B cell (primary cell): ENCODE measurements around the gene ZNF574. TPM values are rescaled to one million over a fixed set of nuclear protein-coding genes. Genes with fewer than 3 reads are reported as not detected.

ENCODE experiments used
- ATAC-seq: fragments of 200-7000 bp; cut with Tn5 transposase; one replicate; pipeline ENCODE4 v1.10.0; 2021; ENCODE audit warnings: low read depth, mild to moderate bottlenecking, moderate number of reproducible peaks, moderate library complexity
- CTCF ChIA-PET: fragments of 350-600 bp; sonication (Branson Sonifier 250); formaldehyde crosslinking; loops from one replicate; lab custom pipeline; 2021; ENCODE audit warnings: antibody characterized with exemption, inconsistent platforms; lab: Charles Lee
- POLR2A ChIA-PET: fragments of 350-600 bp; sonication (Branson Sonifier 250); formaldehyde crosslinking; loops from one replicate; lab custom pipeline; 2021; ENCODE audit warnings: antibody characterized with exemption; lab: Charles Lee
- DNase-seq: peaks from one replicate; pipeline ENCODE4 v3.0.0; 2013
- H2AFZ ChIP-seq: 2 replicates; pipeline ENCODE4 v1.6.1; 2012; ENCODE audit warnings: mild to moderate bottlenecking, low read depth, low read length; ENCODE audit not compliant: insufficient read depth, poor library complexity, severe bottlenecking
- H3K27ac ChIP-seq, 2 donors: 1 replicate in 1 of 2; 2 replicates in 1 of 2; pipeline ENCODE4 v1.5.1; 2012 to 2013; ENCODE audit warnings: low read length in 2 of 2, mild to moderate bottlenecking in 2 of 2, moderate library complexity in 1 of 2
- H3K27me3 ChIP-seq, 4 experiments: fragments of 200-600 bp in 1 of 4; sonication (generic) in 1 of 4; replicated peaks in 1 of 4; 1 replicate in 2 of 4; 2 replicates in 2 of 4; pipeline versions ENCODE4 v1.6.1 to v1.7.0; 2013 to 2016; ENCODE audit warnings: low read length in 3 of 4, mild to moderate bottlenecking in 2 of 4, mixed read lengths in 1 of 4, moderate library complexity in 1 of 4; ENCODE audit not compliant: insufficient read depth in 4 of 4, control insufficient read depth in 3 of 4; ENCODE audit errors: control extremely low read depth in 1 of 4
- H3K36me3 ChIP-seq, 2 experiments: replicated peaks in 1 of 2; 1 replicate in 1 of 2; 2 replicates in 1 of 2; pipeline versions ENCODE4 v1.6.1 to v1.7.1; 2013; ENCODE audit warnings: low read length in 1 of 2; ENCODE audit not compliant: insufficient read depth in 2 of 2, control insufficient read depth in 1 of 2; ENCODE audit errors: control extremely low read depth in 1 of 2, extremely low read depth in 1 of 2
- H3K4me1 ChIP-seq, 2 donors: fragments of 200-600 bp in 1 of 2; sonication (generic) in 1 of 2; 1 replicate in 1 of 2; 2 replicates in 1 of 2; pipeline versions ENCODE4 v1.5.1 to v1.6.1; 2013 to 2017; ENCODE audit warnings: low read length in 2 of 2; ENCODE audit not compliant: control insufficient read depth in 2 of 2, insufficient read depth in 2 of 2
- H3K4me2 ChIP-seq: replicated peaks from 2 replicates; pipeline ENCODE3; 2012; ENCODE audit warnings: mild to moderate bottlenecking, low read depth, low read length; ENCODE audit not compliant: poor library complexity, severe bottlenecking
- H3K4me3 ChIP-seq, 5 experiments: fragments of 200-600 bp in 1 of 5; sonication (generic) in 1 of 5; 1 replicate in 3 of 5; 2 replicates in 2 of 5; pipeline versions ENCODE4 v1.5.1 to v1.7.0; 2011 to 2016; ENCODE audit warnings: low read length in 4 of 5, mild to moderate bottlenecking in 4 of 5, low read depth in 2 of 5, control low read depth in 1 of 5, moderate library complexity in 1 of 5; ENCODE audit not compliant: insufficient read depth in 1 of 5; ENCODE audit errors: control extremely low read depth in 1 of 5, extremely low read depth in 1 of 5
- H3K79me2 ChIP-seq: fragments of 200-600 bp; sonication (generic); one replicate; pipeline ENCODE4 v1.6.0; 2016; ENCODE audit warnings: low read length; ENCODE audit not compliant: control insufficient read depth, insufficient read depth
- H3K9ac ChIP-seq: fragments of 200-600 bp; sonication (generic); 2 replicates; pipeline ENCODE4 v1.6.1; 2017; ENCODE audit warnings: mild to moderate bottlenecking, low read length, moderate library complexity
- H3K9me3 ChIP-seq, 3 donors: one replicate each; pipeline versions ENCODE4 v1.6.1 to v1.7.1; 2013; ENCODE audit warnings: low read length in 2 of 3; ENCODE audit not compliant: control insufficient read depth in 2 of 3, insufficient read depth in 1 of 3; ENCODE audit errors: control extremely low read depth in 1 of 3
- H4K20me1 ChIP-seq: 2 replicates; pipeline ENCODE4 v1.6.0; 2012; ENCODE audit warnings: mild to moderate bottlenecking, low read length; ENCODE audit not compliant: insufficient read depth, control insufficient read depth, poor library complexity, severe bottlenecking
- H3K27ac Mint-ChIP-seq: one replicate; pipeline ENCODE4 v1.8.0; 2021; ENCODE audit warnings: mixed read lengths
- H3K27me3 Mint-ChIP-seq: one replicate; pipeline ENCODE4 v1.8.0; 2021; ENCODE audit warnings: mixed read lengths
- H3K4me1 Mint-ChIP-seq: one replicate; pipeline ENCODE4 v1.8.0; 2021; ENCODE audit warnings: mixed read lengths
- H3K4me3 Mint-ChIP-seq: one replicate; pipeline ENCODE4 v1.8.0; 2021; ENCODE audit warnings: mixed read lengths
- H3K9me3 Mint-ChIP-seq: one replicate; pipeline ENCODE4 v1.8.0; 2022; ENCODE audit warnings: mixed read lengths; ENCODE audit not compliant: insufficient read depth
- EZH2 ChIP-seq: IDR thresholded peaks from 2 replicates; pipeline ENCODE4 v1.6.1; 2012; ENCODE audit warnings: borderline replicate concordance, low read depth, mild to moderate bottlenecking, moderate library complexity, low read length; ENCODE audit not compliant: insufficient read depth, poor library complexity, severe bottlenecking
- WGBS: methylation state at CpG from one replicate; pipeline ENCODE4 v1.1.5; 2013; ENCODE audit warnings: missing lambda C conversion rate; ENCODE audit not compliant: insufficient coverage; 5-methylcytosine and 5-hydroxymethylcytosine counted together
- intact Hi-C: fragments of 100-400 bp; cut with micrococcal nuclease; formaldehyde crosslinking; loops from one replicate; pipeline ENCODE4 v1.10.0; 2022
- polyA plus RNA-seq: library from polyadenylated mRNA; depleted of rRNA; stranded (reverse); fragments of >200 nt; gene quantifications from 2 replicates; pipeline ENCODE4 v1.2.3, GENCODE V29; 2012
- total RNA-seq, 2 donors: library from RNA; stranded (reverse); fragments of 120-200 nt in 1 of 2; gene quantifications; 1 replicate in 1 of 2; 2 replicates in 1 of 2; pipeline versions ENCODE4 v1.2.3 to v1.2.4, GENCODE V29; 2013 to 2022
- TF ChIP-seq, protein P1 (sequence below): fragments of 200-600 bp; IDR thresholded peaks from one replicate; pipeline ENCODE4 v1.8.0; 2022; ENCODE audit warnings: antibody characterized with exemption, mild to moderate bottlenecking

ZNF574 gene
- total and polyA plus RNA-seq, 2 donors (not counting 1 experiment from before 2014, with no cell fraction given) = 27.4 to 29.1 TPM

DNA sequence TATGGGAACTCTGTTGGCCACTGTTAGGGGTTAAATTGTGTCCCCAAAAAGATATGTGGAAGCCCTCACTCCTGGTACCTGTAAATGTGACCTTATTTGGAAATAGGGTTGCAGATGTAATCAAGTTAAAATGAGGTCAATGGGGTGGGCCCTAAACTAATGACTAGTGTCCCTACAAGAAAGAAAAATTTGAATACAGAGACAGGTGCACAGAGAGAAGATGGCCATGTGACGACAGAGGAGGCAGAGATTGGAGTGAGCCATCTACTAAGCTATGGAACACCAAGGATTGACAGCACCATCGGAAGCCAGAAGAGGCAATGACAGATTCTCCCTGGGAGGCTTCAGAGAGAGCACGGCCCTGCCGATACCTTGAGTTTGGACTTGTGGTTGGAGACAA, 39.7 kb downstream of the ZNF574 start:
- Histone ChIP-seq H3K36me3 (peaks cover 0 to 65% of the 10 kb centered on the region in 2 experiments), H3K4me1 (peaks cover 79 to 99% of the 10 kb centered on the region in 2 donors), H3K9me3 (no peaks in the 10 kb centered on the region), H3K9ac (no peak overlapping the region), H2AFZ (no peak overlapping the region), H3K79me2 (peaks cover 29% of the 10 kb centered on the region), H3K27me3 (no peaks in the 10 kb centered on the region), H3K27ac (peak overlapping the region; percentile 71 to 72), H3K4me3 (no peak overlapping the region), H4K20me1 (peaks cover 30% of the 10 kb centered on the region), H3K4me2 (peak overlapping the region; percentile 78)
- intact Hi-C loops = no loop called here
- Mint-ChIP-seq H3K4me1 (peaks cover 92% of the 10 kb centered on the region), H3K4me3 (peak overlapping the region; percentile 49), H3K27me3 (no peaks in the 10 kb centered on the region), H3K27ac (peak overlapping the region; percentile 98), H3K9me3 (no peaks in the 10 kb centered on the region)
- ATAC-seq (peak; percentile 12), DNase-seq (peak; percentile 44)
- WGBS = 68% methylated on average over 4 of the region's 4 CpGs
- ChIA-PET CTCF (interaction anchor here (0.6 to 19.4 kb wide), 4 partner anchors 7 to 61 kb away, joined by 4 to 419 read pairs (median 118); partner anchors contain the start of gene POU2F2), POLR2A (interaction anchor here (3.8 to 5.5 kb wide), 3 partner anchors 9 to 17 kb away, joined by 28 to 77 read pairs (median 36); partner anchors contain the start of gene POU2F2)
- TF ChIP-seq, protein P1, sequence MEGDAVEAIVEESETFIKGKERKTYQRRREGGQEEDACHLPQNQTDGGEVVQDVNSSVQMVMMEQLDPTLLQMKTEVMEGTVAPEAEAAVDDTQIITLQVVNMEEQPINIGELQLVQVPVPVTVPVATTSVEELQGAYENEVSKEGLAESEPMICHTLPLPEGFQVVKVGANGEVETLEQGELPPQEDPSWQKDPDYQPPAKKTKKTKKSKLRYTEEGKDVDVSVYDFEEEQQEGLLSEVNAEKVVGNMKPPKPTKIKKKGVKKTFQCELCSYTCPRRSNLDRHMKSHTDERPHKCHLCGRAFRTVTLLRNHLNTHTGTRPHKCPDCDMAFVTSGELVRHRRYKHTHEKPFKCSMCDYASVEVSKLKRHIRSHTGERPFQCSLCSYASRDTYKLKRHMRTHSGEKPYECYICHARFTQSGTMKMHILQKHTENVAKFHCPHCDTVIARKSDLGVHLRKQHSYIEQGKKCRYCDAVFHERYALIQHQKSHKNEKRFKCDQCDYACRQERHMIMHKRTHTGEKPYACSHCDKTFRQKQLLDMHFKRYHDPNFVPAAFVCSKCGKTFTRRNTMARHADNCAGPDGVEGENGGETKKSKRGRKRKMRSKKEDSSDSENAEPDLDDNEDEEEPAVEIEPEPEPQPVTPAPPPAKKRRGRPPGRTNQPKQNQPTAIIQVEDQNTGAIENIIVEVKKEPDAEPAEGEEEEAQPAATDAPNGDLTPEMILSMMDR = no peak
- TF ChIP-seq EZH2 = no peak

DNA sequence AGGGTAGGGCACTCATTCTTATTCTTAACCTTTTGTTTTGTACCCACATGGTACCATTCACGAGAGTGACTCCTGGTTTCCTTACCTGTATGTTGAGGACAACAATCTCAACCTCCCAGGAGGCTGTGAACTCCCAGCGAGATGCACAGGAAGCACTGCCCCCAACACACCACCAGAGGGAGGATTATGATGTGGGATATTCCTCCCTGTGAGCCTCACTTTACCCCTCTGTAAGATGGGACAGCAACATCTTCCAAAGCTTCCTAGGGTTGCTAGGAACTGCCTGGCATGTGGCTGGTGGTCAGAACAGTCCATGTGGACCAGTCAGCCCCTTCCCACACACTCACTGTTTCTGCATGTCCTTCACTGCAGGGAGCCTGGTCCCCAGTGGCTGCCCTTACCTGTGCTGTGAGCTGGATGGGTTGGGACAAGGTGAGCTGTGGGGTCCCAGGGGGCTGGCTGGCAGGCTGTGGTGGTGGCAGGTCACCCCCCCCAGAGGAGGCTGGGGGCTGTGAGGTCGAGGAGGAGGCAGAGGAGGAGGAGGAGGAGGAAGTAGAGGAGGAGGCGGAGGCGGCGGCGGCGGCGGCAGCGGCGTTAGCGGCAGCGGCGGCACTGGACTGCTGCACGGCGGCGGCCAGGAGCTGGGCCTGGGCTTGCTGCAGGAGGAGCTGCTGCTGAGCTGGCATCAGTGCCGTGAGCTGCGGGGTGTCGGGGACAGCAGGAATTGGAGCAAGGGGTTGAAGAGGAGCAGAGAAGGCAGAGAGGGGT, 40.5 kb downstream of the ZNF574 start:
- peak overlapping the region; percentile 71 to 72 for H3K27ac ChIP-seq
- H3K4me3 Mint-ChIP-seq = peak overlapping the region; percentile 49
- peaks cover 24% of the 10 kb centered on the region for H4K20me1 ChIP-seq
- DNase-seq (no peak), ATAC-seq (no peak)
- TF ChIP-seq, protein P1 = peak; percentile 33
- TF ChIP-seq EZH2 = no peak
- H3K4me1 ChIP-seq = peaks cover 84 to 100% of the 10 kb centered on the region in 2 donors
- no peak overlapping the region for H3K9ac ChIP-seq
- 95% methylated on average over 18 of the region's 20 CpGs for WGBS
- intact Hi-C loops = no loop called here
- H3K27me3 Mint-ChIP-seq = no peaks in the 10 kb centered on the region
- H2AFZ ChIP-seq = no peak overlapping the region
- CTCF ChIA-PET = interaction anchor here (0.6 to 19.4 kb wide), 4 partner anchors 6 to 60 kb away, joined by 4 to 419 read pairs (median 118); partner anchors contain the start of gene POU2F2
- peaks cover 0 to 65% of the 10 kb centered on the region in 2 experiments for H3K36me3 ChIP-seq
- H3K9me3 Mint-ChIP-seq = no peaks in the 10 kb centered on the region
- H3K4me2 ChIP-seq = peak overlapping the region; percentile 78
- no peaks in the 10 kb centered on the region for H3K9me3 ChIP-seq
- H3K27me3 ChIP-seq = no peaks in the 10 kb centered on the region
- peak overlapping the region; percentile 98 for H3K27ac Mint-ChIP-seq
- H3K4me1 Mint-ChIP-seq = peaks cover 92% of the 10 kb centered on the region
- no peak overlapping the region for H3K4me3 ChIP-seq
- peaks cover 21% of the 10 kb centered on the region for H3K79me2 ChIP-seq
- POLR2A ChIA-PET = interaction anchor here (0.6 to 5.5 kb wide), 4 partner anchors 8 to 213 kb away, joined by 7 to 77 read pairs (median 32); partner anchors contain the start of gene POU2F2
